ENCODE measurements around the gene RTEL1. TPM values are rescaled to one million over a fixed set of nuclear protein-coding genes. Genes with fewer than 3 reads are reported as not detected.

Gene RTEL1
- total RNA-seq, 1 experiment from 2014 or later: 33.4 TPM

GRCh38 chr20:63736893-63737694 lies 79.0 kb downstream of the RTEL1 start:
- H4K20me1 ChIP-seq (ENCODE audit: control insufficient read depth, insufficient read depth, insufficient read length): no peaks in the 10 kb centered on the region
- H2BK120ac ChIP-seq (ENCODE audit: low read depth, low read length, poor library complexity, severe bottlenecking): no peak overlapping the region
- no peak overlapping the region for H3K14ac ChIP-seq (ENCODE audit: insufficient read depth, low read length)
- no peak overlapping the region for H2BK15ac ChIP-seq (ENCODE audit: low read depth, low read length)
- H2AK5ac ChIP-seq (ENCODE audit: insufficient read length, low read length): no peak overlapping the region
- H3K79me1 ChIP-seq (ENCODE audit: insufficient read depth, low read depth, low read length, poor library complexity, severe bottlenecking): no peaks in the 10 kb centered on the region
- no peak overlapping the region for H2BK20ac ChIP-seq (ENCODE audit: low read depth, low read length, poor library complexity, severe bottlenecking)
- no peak overlapping the region for H2BK5ac ChIP-seq (ENCODE audit: insufficient read length, low read length)
- Mint-ChIP-seq H3K9me3 (no peaks in the 10 kb centered on the region), H3K36me3 (ENCODE audit: insufficient read depth in 1 of 3, low read depth in 3 of 3) (peaks cover 9 to 18% (median 10%) of the 10 kb centered on the region in 3 experiments; a peak in 6 of 7 replicates), H3K27me3 (ENCODE audit: low read depth) (no peaks in the 10 kb centered on the region; the same call in 1 of the 2 replicates), H3K27ac (no peak overlapping the region), H3K4me1 (peaks cover 0 to 2% of the 10 kb centered on the region in 2 experiments; a peak in 1 of 4 replicates), H3K4me3 (no peak overlapping the region)
- H3K23ac ChIP-seq (ENCODE audit: insufficient read length, low read depth, low read length): no peak overlapping the region
- H3K56ac ChIP-seq (ENCODE audit: insufficient read length, low read depth, low read length): no peak overlapping the region
- peaks cover 9% of the 10 kb centered on the region for H3K23me2 ChIP-seq (ENCODE audit: insufficient read length, low read depth, low read length, poor library complexity, severe bottlenecking)
- H3K18ac ChIP-seq (ENCODE audit: insufficient read length, low read depth, low read length): no peak overlapping the region
- DNase-seq: peak; percentile 57
- no peaks in the 10 kb centered on the region for H3K27me3 ChIP-seq (ENCODE audit: insufficient read depth, low read length)
- peak overlapping the region; percentile 37 for H3K4me2 ChIP-seq (ENCODE audit: insufficient read depth, insufficient read length, low read length)
- H3K27ac ChIP-seq (ENCODE audit: insufficient read length, low read depth, low read length): no peak overlapping the region
- H2BK12ac ChIP-seq (ENCODE audit: insufficient read length, low read depth, low read length): no peak overlapping the region
- H4K8ac ChIP-seq (replicated peaks; ENCODE audit: insufficient read length, low read depth, low read length): no peak overlapping the region
- H2AFZ ChIP-seq (ENCODE audit: low read length): no peak overlapping the region
- no peak overlapping the region for H4K91ac ChIP-seq (ENCODE audit: insufficient read length, low read depth, low read length)
- no peak overlapping the region for H3T11ph ChIP-seq (ENCODE audit: low read length)
- WGBS (ENCODE audit: extremely low coverage, insufficient read length, low lambda C conversion rate): no CpG with 5 or more reads among the region's 30 CpGs
- H3K9ac ChIP-seq (ENCODE audit: extremely low read depth, insufficient read length, low read length): no peak overlapping the region
- H3K4ac ChIP-seq (ENCODE audit: low read depth, low read length): no peak overlapping the region
- H4K5ac ChIP-seq (ENCODE audit: insufficient read length, low read depth, low read length): no peak overlapping the region
- TF ChIP-seq CTCF (conservative IDR thresholded peaks at IDR 0.05): no peak
- no peaks in the 10 kb centered on the region for H3K4me1 ChIP-seq (ENCODE audit: insufficient read depth, low read length)
- H3K9me3 ChIP-seq (ENCODE audit: control insufficient read depth, low read depth, low read length): no peaks in the 10 kb centered on the region
- no peaks in the 10 kb centered on the region for H3K79me2 ChIP-seq (ENCODE audit: insufficient read depth, low read length)
